H1 (cell line): Measurements from ENCODE around the gene SLX4. TPM values are rescaled to one million over a fixed set of nuclear protein-coding genes. Genes with fewer than 3 reads are reported as not detected.
"Not testable (repeated sequence)": the region's sequence is repeated elsewhere in the genome, so short reads cannot be mapped to it uniquely, and the experiment has no call there.

ENCODE experiments used
- CTCF ChIA-PET: fragments of 300-600 bp; sonication (Branson Sonifier 250); formaldehyde crosslinking; loops from one replicate; lab custom pipeline; 2021; ENCODE audit not compliant: partially characterized antibody; lab: Charles Lee
- POLR2A ChIA-PET: fragments of 300-600 bp; sonication (Branson Sonifier 250); formaldehyde crosslinking; loops from one replicate; lab custom pipeline; 2021; ENCODE audit warnings: inconsistent platforms; ENCODE audit not compliant: partially characterized antibody; lab: Charles Lee
- DNase-seq, 2 experiments: peaks; one replicate each; pipeline versions ENCODE4 v3.0.0 to v3.0.0-alpha.2; 2010 to 2022; ENCODE audit warnings: low spot score in 2 of 2, low read depth in 1 of 2, mixed read lengths in 1 of 2
- FAIRE-seq: peaks from 2 replicates; lab custom pipeline; 2011; peaks lifted over from hg19 to GRCh38; lab: Jason Lieb, UNC
- H2AFZ ChIP-seq: 2 replicates; pipeline ENCODE4 v1.8.1; 2012; ENCODE audit warnings: low read length, inconsistent platforms
- H2AK5ac ChIP-seq: 2 replicates; pipeline ENCODE4 v1.6.1; 2013; ENCODE audit warnings: low read depth, low read length
- H2BK120ac ChIP-seq: replicated peaks from 2 replicates; pipeline ENCODE3; 2013; ENCODE audit warnings: low read depth, low read length, inconsistent platforms
- H2BK12ac ChIP-seq: 2 replicates; pipeline ENCODE4 v1.6.1; 2013; ENCODE audit warnings: low read depth, low read length
- H2BK15ac ChIP-seq: 2 replicates; pipeline ENCODE4 v1.6.1; 2013; ENCODE audit warnings: low read length
- H2BK20ac ChIP-seq: 2 replicates; pipeline ENCODE4 v1.6.1; 2013; ENCODE audit warnings: low read length
- H2BK5ac ChIP-seq: 2 replicates; pipeline ENCODE4 v1.6.1; 2013; ENCODE audit warnings: low read depth, low read length
- H3K14ac ChIP-seq: 2 replicates; pipeline ENCODE4 v1.6.1; 2013; ENCODE audit warnings: inconsistent platforms; ENCODE audit not compliant: insufficient read length
- H3K18ac ChIP-seq: 2 replicates; pipeline ENCODE4 v1.6.1; 2013; ENCODE audit warnings: low read length; ENCODE audit errors: extremely low read depth
- H3K23ac ChIP-seq: 2 replicates; pipeline ENCODE4 v1.6.1; 2013; ENCODE audit warnings: inconsistent platforms; ENCODE audit not compliant: insufficient read length
- H3K23me2 ChIP-seq: 2 replicates; pipeline ENCODE4 v1.6.1; 2013; ENCODE audit warnings: low read depth, low read length
- H3K27ac ChIP-seq: 2 replicates; pipeline ENCODE4 v1.6.1; 2011; ENCODE audit warnings: low read depth, low read length, inconsistent platforms
- H3K27me3 ChIP-seq, 4 experiments: replicated peaks in 1 of 4; 1 replicate in 1 of 4; 2 replicates in 3 of 4; pipeline versions ENCODE4 v1.6.1 to v1.8.1; 2011 to 2013; ENCODE audit warnings: low read length in 3 of 4, mild to moderate bottlenecking in 3 of 4, inconsistent platforms in 2 of 4, mixed read lengths in 2 of 4, moderate library complexity in 1 of 4; ENCODE audit not compliant: control insufficient read depth in 3 of 4, insufficient read depth in 3 of 4; ENCODE audit errors: extremely low read depth in 1 of 4
- H3K36me3 ChIP-seq, 4 experiments: 2 replicates each; pipeline versions ENCODE4 v1.6.1 to v1.8.1; 2011 to 2013; ENCODE audit warnings: mild to moderate bottlenecking in 4 of 4, low read length in 3 of 4, moderate library complexity in 2 of 4, control low read depth in 1 of 4, inconsistent platforms in 1 of 4; ENCODE audit not compliant: insufficient read depth in 4 of 4, control insufficient read depth in 2 of 4
- H3K4ac ChIP-seq: replicated peaks from 2 replicates; pipeline ENCODE3; 2013; ENCODE audit warnings: low read length, low read depth, mixed read lengths, inconsistent platforms; ENCODE audit not compliant: insufficient read length
- H3K4me1 ChIP-seq, 4 experiments: replicated peaks in 1 of 4; 1 replicate in 1 of 4; 2 replicates in 3 of 4; pipeline versions ENCODE4 v1.6.1 to v1.8.1; 2011 to 2013; ENCODE audit warnings: low read length in 3 of 4, inconsistent platforms in 2 of 4, mixed read lengths in 1 of 4; ENCODE audit not compliant: insufficient read depth in 4 of 4, control insufficient read depth in 3 of 4
- H3K4me2 ChIP-seq, 2 experiments: 2 replicates each; pipeline versions ENCODE4 v1.6.1 to v1.8.1; 2011 to 2013; ENCODE audit warnings: low read depth in 2 of 2, low read length in 2 of 2, control low read depth in 1 of 2, inconsistent platforms in 1 of 2, mild to moderate bottlenecking in 1 of 2; ENCODE audit not compliant: insufficient read depth in 1 of 2
- H3K4me3 ChIP-seq, 4 experiments: fragments of 200-600, 300-600 bp in 1 of 4; sonication (generic), shearing (Covaris generic), sonication (Bioruptor Twin) in 1 of 4; 2 replicates each; pipeline versions ENCODE4 v1.5.1 to v1.8.1; 2011 to 2016; ENCODE audit warnings: low read length in 4 of 4, low read depth in 3 of 4, control low read depth in 2 of 4, inconsistent platforms in 2 of 4, mild to moderate bottlenecking in 2 of 4, mixed read lengths in 1 of 4, moderate library complexity in 1 of 4; ENCODE audit not compliant: insufficient read depth in 2 of 4; ENCODE audit errors: extremely low read depth in 1 of 4
- H3K56ac ChIP-seq: replicated peaks from 2 replicates; pipeline ENCODE3; 2013; ENCODE audit warnings: low read depth, mild to moderate bottlenecking, mixed read lengths, low read length, inconsistent platforms; ENCODE audit not compliant: insufficient read length
- H3K79me1 ChIP-seq: 2 replicates; pipeline ENCODE4 v1.6.1; 2013; ENCODE audit warnings: low read depth, low read length, control low read depth
- H3K79me2 ChIP-seq, 2 experiments: 2 replicates each; pipeline versions ENCODE4 v1.6.1 to v1.8.1; 2012 to 2013; ENCODE audit warnings: low read length in 2 of 2, mild to moderate bottlenecking in 2 of 2, inconsistent platforms in 1 of 2; ENCODE audit not compliant: insufficient read depth in 2 of 2, control insufficient read depth in 1 of 2
- H3K9ac ChIP-seq, 4 experiments: replicated peaks in 1 of 4; 1 replicate in 1 of 4; 2 replicates in 3 of 4; pipeline versions ENCODE4 v1.6.1 to v1.8.1; 2011 to 2013; ENCODE audit warnings: low read depth in 3 of 4, low read length in 3 of 4, control low read depth in 2 of 4, mild to moderate bottlenecking in 2 of 4, moderate library complexity in 2 of 4, inconsistent platforms in 1 of 4; ENCODE audit errors: extremely low read depth in 1 of 4
- H3K9me3 ChIP-seq, 2 experiments: 2 replicates each; pipeline versions ENCODE4 v1.6.1 to v1.8.1; 2012 to 2013; ENCODE audit warnings: mild to moderate bottlenecking in 2 of 2, moderate library complexity in 2 of 2, control low read depth in 1 of 2, inconsistent platforms in 1 of 2, low read depth in 1 of 2, low read length in 1 of 2, mixed read lengths in 1 of 2; ENCODE audit not compliant: insufficient read depth in 2 of 2
- H4K20me1 ChIP-seq, 2 experiments: replicated peaks in 1 of 2; 2 replicates each; pipeline versions ENCODE3 to v1.8.1; 2011 to 2013; ENCODE audit warnings: inconsistent platforms in 2 of 2, low read length in 2 of 2, mild to moderate bottlenecking in 1 of 2; ENCODE audit not compliant: insufficient read depth in 2 of 2, control insufficient read depth in 1 of 2
- H4K5ac ChIP-seq: 2 replicates; pipeline ENCODE4 v1.6.1; 2013; ENCODE audit warnings: low read length, low read depth, mixed read lengths, inconsistent platforms; ENCODE audit not compliant: insufficient read length
- H4K8ac ChIP-seq: 2 replicates; pipeline ENCODE4 v1.8.0; 2013; ENCODE audit warnings: mild to moderate bottlenecking, moderate library complexity, low read length, inconsistent platforms; ENCODE audit not compliant: insufficient read depth; ENCODE audit errors: extremely low read depth
- H4K91ac ChIP-seq: replicated peaks from 2 replicates; pipeline ENCODE3; 2013; ENCODE audit warnings: low read length, mixed read lengths, inconsistent platforms; ENCODE audit not compliant: insufficient read length
- CHD2 ChIP-seq: IDR thresholded peaks from 2 replicates; pipeline ENCODE4 v1.6.1; 2012; ENCODE audit warnings: low read length, improper control_type of control experiment
- EP300 ChIP-seq, 2 experiments: IDR thresholded peaks; 1 replicate in 1 of 2; 2 replicates in 1 of 2; pipeline ENCODE4 v1.6.1; 2011 to 2012; ENCODE audit warnings: low read depth in 2 of 2, low read length in 2 of 2, mild to moderate bottlenecking in 2 of 2, borderline replicate concordance in 1 of 2, inconsistent platforms in 1 of 2, moderate library complexity in 1 of 2
- POLR2A ChIP-seq, 2 experiments: IDR thresholded peaks; 1 replicate in 1 of 2; 2 replicates in 1 of 2; pipeline ENCODE4 v1.6.1; 2011; ENCODE audit warnings: low read depth in 2 of 2, low read length in 2 of 2, mild to moderate bottlenecking in 2 of 2; ENCODE audit errors: control extremely low read depth in 1 of 2
- RFX5 ChIP-seq: IDR thresholded peaks from 2 replicates; pipeline ENCODE4 v1.6.1; 2011; ENCODE audit warnings: low read depth, low read length, improper control_type of control experiment, borderline replicate concordance
- WGBS, 2 experiments: shearing (Covaris generic) in 1 of 2; methylation state at CpG; one replicate each; pipeline versions ENCODE4 v1.1.6 to v1.1.7; 2013 to 2015; ENCODE audit warnings: low lambda C conversion rate in 2 of 2, mixed read lengths in 2 of 2, inconsistent platforms in 1 of 2, low coverage in 1 of 2, missing lambda C conversion rate in 1 of 2; ENCODE audit not compliant: insufficient replicate concordance in 2 of 2, insufficient coverage in 1 of 2, insufficient read length in 1 of 2; ENCODE audit errors: extremely low coverage in 1 of 2, missing lambda C conversion rate in 1 of 2; 5-methylcytosine and 5-hydroxymethylcytosine counted together
- polyA plus RNA-seq, 7 experiments: library from polyadenylated mRNA; depleted of rRNA in 3 of 7; stranded (reverse) in 5 of 7; unstranded in 2 of 7; fragments of >200 nt in 5 of 7; fragments of 200-250 nt in 2 of 7; gene quantifications; 1 replicate in 5 of 7; 2 replicates in 1 of 7; 4 replicates in 1 of 7; pipeline versions ENCODE4 v1.2.1 to v1.2.3, GENCODE V29; 2011 to 2013; ENCODE audit warnings: missing spikeins in 2 of 7, mixed read lengths in 2 of 7
- total RNA-seq: library from RNA; stranded (reverse); fragmentation: NEBNext Ultra II Directional; extraction: Animal tissue kit (Norgen Biotek cat#: 25700); gene quantifications from 2 replicates; pipeline ENCODE4 v1.2.1, GENCODE V29; 2021
- TF ChIP-seq, protein P1 (sequence below): IDR thresholded peaks from 2 replicates; pipeline ENCODE4 v1.6.1; 2012; ENCODE audit warnings: inconsistent platforms

The SLX4 gene
- total and polyA plus RNA-seq, 2 of the 8 experiments (the other 6 are each of a cell fraction or from before 2014, with no cell fraction given) = 4.4 to 11.4 TPM

DNA sequence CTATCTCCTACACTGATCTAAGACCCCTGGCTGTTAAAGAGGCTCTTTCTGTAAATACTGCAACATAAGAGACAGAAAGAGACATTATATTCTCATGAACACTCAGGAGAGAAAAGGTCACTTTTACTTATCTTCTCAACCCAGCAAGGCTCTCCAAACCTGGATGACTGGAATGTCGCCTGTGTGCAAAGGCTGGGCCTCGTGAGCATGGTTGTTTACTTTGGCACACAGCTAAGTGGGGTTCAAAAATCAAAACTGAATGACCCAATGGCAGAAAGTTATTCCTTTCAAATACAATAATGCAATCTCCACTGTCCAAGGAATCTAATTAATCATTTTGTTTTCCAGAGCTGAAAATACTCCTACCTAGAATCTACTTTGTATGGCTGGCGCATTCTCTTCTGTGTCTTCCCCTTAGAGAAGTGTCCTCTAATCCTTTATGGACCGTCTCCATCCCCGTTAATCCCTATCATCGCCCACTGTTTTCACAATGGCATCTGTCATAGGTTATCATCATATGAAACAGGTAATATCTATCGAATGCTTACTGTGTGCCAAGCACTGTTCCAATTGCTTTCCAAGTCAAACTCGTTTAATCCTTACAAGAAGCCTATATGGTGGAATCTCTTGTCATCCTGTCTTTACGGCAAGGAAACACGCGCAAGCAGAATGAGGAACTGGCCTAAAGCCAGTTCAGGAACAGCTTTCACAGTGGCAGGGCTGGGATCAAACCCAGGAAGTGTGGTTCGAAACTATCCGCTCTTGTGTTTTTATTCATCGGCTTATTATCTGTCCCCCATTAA, 1.3 kb downstream of the SLX4 start (continued):
- TF ChIP-seq RFX5 = no peak
- no peak for TF ChIP-seq EP300 (IDR thresholded peaks at IDR 0.05; ENCODE audit: borderline replicate concordance in 1 of 2, low read depth in 2 of 2, low read length in 2 of 2)
- TF ChIP-seq POLR2A (IDR thresholded peaks at IDR 0.05; ENCODE audit: control extremely low read depth in 1 of 2, low read depth in 2 of 2, low read length in 2 of 2) = no peak
- TF ChIP-seq, protein P1, sequence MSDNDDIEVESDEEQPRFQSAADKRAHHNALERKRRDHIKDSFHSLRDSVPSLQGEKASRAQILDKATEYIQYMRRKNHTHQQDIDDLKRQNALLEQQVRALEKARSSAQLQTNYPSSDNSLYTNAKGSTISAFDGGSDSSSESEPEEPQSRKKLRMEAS = no peak
- TF ChIP-seq CHD2 = no peak

DNA sequence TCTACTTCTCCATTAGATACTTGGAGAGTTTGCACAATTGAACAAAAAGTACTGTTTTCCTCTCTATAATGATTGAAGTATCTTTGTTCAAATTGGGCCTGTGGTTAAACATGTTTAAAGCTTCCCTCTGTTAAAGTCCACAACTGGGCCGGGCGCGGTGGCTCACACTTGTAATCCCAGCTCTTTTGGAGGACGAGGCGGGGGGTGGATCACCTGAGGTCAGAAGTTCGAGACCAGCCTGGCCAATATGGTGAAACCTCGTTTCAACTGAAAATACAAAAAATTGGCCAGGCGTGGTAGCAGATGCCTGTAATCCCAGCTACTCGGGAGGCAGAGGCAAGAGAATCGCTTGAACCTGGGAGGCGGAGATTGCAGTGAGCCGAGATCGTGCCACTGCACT, 2.4 kb downstream of the SLX4 start:
- H3K27ac ChIP-seq, H4K91ac ChIP-seq, H2BK12ac ChIP-seq, H3K56ac ChIP-seq, H3K4ac ChIP-seq, H3K4me3 ChIP-seq, H3K14ac ChIP-seq, H3K18ac ChIP-seq, H3K4me1 ChIP-seq, H3K23ac ChIP-seq, FAIRE-seq, H3K4me2 ChIP-seq, CTCF ChIA-PET, H2BK15ac ChIP-seq, H4K5ac ChIP-seq, POLR2A ChIA-PET, H3K79me1 ChIP-seq, H4K20me1 ChIP-seq, H3K27me3 ChIP-seq, H3K23me2 ChIP-seq, H4K8ac ChIP-seq, H2AFZ ChIP-seq, H2BK120ac ChIP-seq, H2BK5ac ChIP-seq, DNase-seq, H3K36me3 ChIP-seq, H2AK5ac ChIP-seq, H3K9me3 ChIP-seq, H2BK20ac ChIP-seq, H3K9ac ChIP-seq: not testable (repeated sequence)
- H3K79me2 ChIP-seq = peaks cover 8 to 19% of the 10 kb centered on the region in 2 experiments
- 95% methylated on average over 13 of the region's 13 CpGs; no CpG with 5 or more reads in 1 of the 2 experiments for whole genome bisulfite sequencing, 2 experiments
